ENCODE data around the gene USP19. TPM values are rescaled to one million over a fixed set of nuclear protein-coding genes. Genes with fewer than 3 reads are reported as not detected.

Gene USP19
- polyA plus RNA-seq, 4 donors = 55.2 to 63.2 (median 59.1) TPM

GRCh38 chr3:49108346-49108745 is 12.3 kb downstream of the USP19 start:
- no peak for DNase-seq (ENCODE audit: low read depth in 4 of 4, low spot score in 2 of 4)

- peak; percentile 77 to 92 (median 84) for DNase-seq (ENCODE audit: low read depth in 4 of 4, low spot score in 2 of 4)
Observed at GRCh38 chr3:49104427-49105291, 16.0 kb downstream of the USP19 start, which contains the start of gene QARS1. QARS1 (minus strand) TSS chr3:49104757; CDS start chr3:49104733, 24 bp downstream.

DNA sequence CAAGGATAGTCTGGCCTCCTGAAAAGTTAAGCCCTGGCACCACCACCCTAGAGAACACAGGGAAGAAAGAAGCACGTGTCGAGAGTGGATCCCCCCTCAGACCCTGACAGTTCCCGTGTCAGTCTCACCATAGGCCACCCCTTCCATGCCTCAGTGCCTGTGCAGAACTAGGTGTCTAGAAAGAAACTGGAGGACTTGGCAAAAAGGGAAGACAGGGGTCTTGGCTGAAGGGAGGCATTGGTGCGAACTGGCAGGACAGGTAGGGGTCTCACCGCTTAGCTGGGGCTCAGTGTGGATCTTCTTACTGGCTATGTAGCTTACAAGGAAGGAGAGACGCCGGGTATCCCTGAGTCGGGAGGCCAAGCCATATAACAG is 16.6 kb downstream of the USP19 start:
- DNase-seq (ENCODE audit: low read depth in 4 of 4, low spot score in 2 of 4) = no peak

DNA sequence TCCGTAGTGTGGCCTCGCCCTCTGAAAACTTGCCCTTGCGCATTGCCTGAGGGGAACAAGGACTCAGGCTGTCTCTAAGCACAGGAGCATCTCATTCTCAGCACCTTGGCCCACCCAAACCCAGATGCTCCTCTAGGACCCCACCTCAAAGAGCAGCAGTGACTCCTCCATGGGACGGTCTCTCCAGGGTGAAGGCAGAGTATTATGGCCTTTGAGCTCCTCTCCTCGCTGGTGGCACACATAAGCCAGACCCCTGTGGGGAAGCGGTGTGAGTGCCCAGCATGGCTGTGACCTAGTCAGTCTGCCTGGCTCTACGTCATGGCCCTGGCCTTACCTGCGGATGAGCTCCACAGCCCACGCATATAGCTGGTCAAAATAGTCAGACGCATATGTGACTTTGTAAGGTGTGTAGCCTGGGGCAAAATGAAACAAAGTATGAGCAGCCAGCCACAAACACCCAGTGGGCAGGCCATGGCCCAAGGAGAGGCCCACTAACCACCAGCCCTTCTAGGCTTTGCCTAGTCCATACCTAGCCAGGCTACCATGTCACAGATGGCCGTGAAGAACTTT is 20.5 kb downstream of the USP19 start:
- DNase-seq (ENCODE audit: low read depth in 4 of 4, low spot score in 2 of 4) = no peak

GRCh38 chr3:49098910-49099630 is 21.6 kb downstream of the USP19 start:
- no peak for DNase-seq (ENCODE audit: low read depth in 4 of 4, low spot score in 2 of 4)

DNA sequence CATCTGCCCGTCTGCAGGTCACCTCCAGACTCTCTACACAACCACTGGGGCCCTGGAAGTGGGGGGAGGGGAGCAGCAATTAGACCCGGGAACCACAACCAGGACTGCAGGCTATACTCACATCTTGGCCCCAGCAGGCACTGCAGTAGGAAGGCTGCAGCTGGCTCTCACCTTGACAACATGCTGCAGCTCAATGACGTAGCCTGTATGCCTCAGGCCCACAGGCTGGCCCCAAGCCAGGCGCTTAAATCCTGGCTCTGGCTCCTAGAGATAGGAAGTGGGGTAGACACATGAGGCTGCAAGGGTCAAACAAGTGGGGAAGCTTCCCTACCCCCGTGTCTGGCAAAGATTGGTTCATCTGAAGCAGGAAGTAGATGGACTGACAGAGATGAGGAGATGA is 22.2 kb downstream of the USP19 start:
- no peak for DNase-seq (ENCODE audit: low read depth in 4 of 4, low spot score in 2 of 4)

- peak; percentile 93 to 98 (median 98) for DNase-seq (ENCODE audit: low read depth in 4 of 4, low spot score in 2 of 4)
Observed at GRCh38 chr3:49093853-49094767, 26.5 kb downstream of the USP19 start, which contains the start of gene QRICH1. QRICH1 (minus strand) TSS chr3:49094071; CDS start chr3:49077017, 17,054 bp downstream.

- DNase-seq (ENCODE audit: low read depth in 4 of 4, low spot score in 2 of 4) = peak; percentile 63 to 71 (median 66)
Observed at GRCh38 chr3:49092938-49093852, 27.4 kb downstream of the USP19 start.

GRCh38 chr3:49081429-49081828 is 39.2 kb downstream of the USP19 start:
- no peak for DNase-seq (ENCODE audit: low read depth in 4 of 4, low spot score in 2 of 4)

DNA sequence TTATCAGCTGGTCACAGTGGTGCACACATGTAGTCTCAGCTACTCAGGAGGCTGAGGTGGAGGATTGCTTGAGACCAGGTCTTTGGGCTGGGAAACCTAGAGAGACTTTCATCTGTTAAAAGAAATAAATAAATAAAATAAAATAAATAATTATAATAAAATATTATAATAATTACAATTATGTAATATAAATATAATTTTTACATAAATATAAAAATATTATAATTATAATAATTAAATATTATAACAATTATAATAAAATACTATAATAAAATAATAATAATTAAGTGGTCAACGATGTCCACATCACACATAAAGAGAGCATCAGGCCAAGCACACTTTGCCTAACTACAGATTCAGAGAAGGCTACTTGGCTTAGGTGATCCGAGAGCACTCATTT is 41.4 kb downstream of the USP19 start:
- no peak for DNase-seq (ENCODE audit: low read depth in 4 of 4, low spot score in 2 of 4)

GRCh38 chr3:49076646-49077045 is 44.0 kb downstream of the USP19 start:
- no peak for DNase-seq (ENCODE audit: low read depth in 4 of 4, low spot score in 2 of 4)

GRCh38 chr3:49076116-49076515 is 44.5 kb downstream of the USP19 start:
- no peak for DNase-seq (ENCODE audit: low read depth in 4 of 4, low spot score in 2 of 4)

Other genes with a start within 250 kb of the USP19 start
- 10 to 100 TPM; 16.8 to 20.8 (median 18.2) TPM for gene SLC25A20, start 221.9 kb downstream of the USP19 start, polyA plus RNA-seq (ENCODE audit: insufficient read length in 4 of 4)
- 10 to 100 TPM; 57.0 to 99.7 (median 78.8) TPM for gene ARIH2, start 202.0 kb downstream of the USP19 start, polyA plus RNA-seq (ENCODE audit: insufficient read length in 4 of 4)
- 10 to 100 TPM; 44.9 to 55.0 (median 50.2) TPM for gene P4HTM, start 130.6 kb downstream of the USP19 start, polyA plus RNA-seq (ENCODE audit: insufficient read length in 4 of 4)
- 100 to 1,000 TPM; 155 to 242 (median 204) TPM for gene WDR6, start 113.4 kb downstream of the USP19 start, polyA plus RNA-seq (ENCODE audit: insufficient read length in 4 of 4)
- gene DALRD3, start 102.2 kb downstream of the USP19 start, polyA plus RNA-seq (ENCODE audit: insufficient read length in 4 of 4) = 10 to 100 TPM; 71.4 to 77.9 (median 74.9) TPM
- gene NDUFAF3, start 98.7 kb downstream of the USP19 start, polyA plus RNA-seq (ENCODE audit: insufficient read length in 4 of 4) = 10 to 100 TPM; 60.5 to 91.6 (median 74.7) TPM
- 100 to 1,000 TPM; 206 to 227 (median 217) TPM for gene IMPDH2, start 91.4 kb downstream of the USP19 start, polyA plus RNA-seq (ENCODE audit: insufficient read length in 4 of 4)
- 10 to 100 TPM; 77.5 to 97.9 (median 82.8) TPM for gene QRICH1, start 26.8 kb downstream of the USP19 start, polyA plus RNA-seq (ENCODE audit: insufficient read length in 4 of 4)
- 100 to 1,000 TPM; 286 to 312 (median 308) TPM for gene QARS1, start 16.1 kb downstream of the USP19 start, polyA plus RNA-seq (ENCODE audit: insufficient read length in 4 of 4)
- 100 to 1,000 TPM; 362 to 429 (median 394) TPM for gene LAMB2, start 12.2 kb upstream of the USP19 start, polyA plus RNA-seq (ENCODE audit: insufficient read length in 4 of 4)
- 10 to 100 TPM; 23.4 to 34.1 (median 27.7) TPM for gene CCDC71, start 45.5 kb upstream of the USP19 start, polyA plus RNA-seq (ENCODE audit: insufficient read length in 4 of 4)
- gene KLHDC8B, start 50.8 kb upstream of the USP19 start, polyA plus RNA-seq (ENCODE audit: insufficient read length in 4 of 4) = 10 to 100 TPM; 41.0 to 48.2 (median 47.9) TPM
- 10 to 100 TPM in 3 of 4 donors, 1 to 10 TPM in 1; 8.6 to 14.7 (median 12.6) TPM for gene C3orf62, start 156.4 kb upstream of the USP19 start, polyA plus RNA-seq (ENCODE audit: insufficient read length in 4 of 4)
- 10 to 100 TPM; 54.5 to 77.4 (median 67.3) TPM for gene USP4, start 219.2 kb upstream of the USP19 start, polyA plus RNA-seq (ENCODE audit: insufficient read length in 4 of 4)
- gene GPX1, start 237.5 kb upstream of the USP19 start, polyA plus RNA-seq (ENCODE audit: insufficient read length in 4 of 4) = 100 to 1,000 TPM; 114 to 216 (median 160) TPM

Data from left renal cortex interstitium (tissue), 4 donors.